GM06990 (cell line): ENCODE measurements around the gene HS3ST5.

Experiments
- DNase-seq: peaks from one replicate; pipeline ENCODE4 v3.0.0-alpha.2; 2011; ENCODE audit not compliant: insufficient read length; ENCODE audit errors: extremely low read depth
- H3K27me3 ChIP-seq: replicated peaks from 2 replicates; pipeline ENCODE4 v1.6.0; 2011; ENCODE audit warnings: low read length; ENCODE audit not compliant: control insufficient read depth, insufficient read depth
- H3K36me3 ChIP-seq: 2 replicates; pipeline ENCODE4 v1.5.1; 2011; ENCODE audit warnings: low read length; ENCODE audit not compliant: control insufficient read depth, insufficient read depth
- H3K4me3 ChIP-seq: replicated peaks from 2 replicates; pipeline ENCODE4 v1.5.1; 2011; ENCODE audit warnings: low read depth, mild to moderate bottlenecking, control low read depth, low read length
- TF ChIP-seq, protein P1 (sequence below): IDR thresholded peaks from 2 replicates; pipeline ENCODE4 v1.5.1; 2011; ENCODE audit warnings: low read length, control low read depth, mild to moderate bottlenecking, inconsistent platforms; ENCODE audit not compliant: insufficient read depth, poor library complexity, severe bottlenecking

Gene HS3ST5

DNA sequence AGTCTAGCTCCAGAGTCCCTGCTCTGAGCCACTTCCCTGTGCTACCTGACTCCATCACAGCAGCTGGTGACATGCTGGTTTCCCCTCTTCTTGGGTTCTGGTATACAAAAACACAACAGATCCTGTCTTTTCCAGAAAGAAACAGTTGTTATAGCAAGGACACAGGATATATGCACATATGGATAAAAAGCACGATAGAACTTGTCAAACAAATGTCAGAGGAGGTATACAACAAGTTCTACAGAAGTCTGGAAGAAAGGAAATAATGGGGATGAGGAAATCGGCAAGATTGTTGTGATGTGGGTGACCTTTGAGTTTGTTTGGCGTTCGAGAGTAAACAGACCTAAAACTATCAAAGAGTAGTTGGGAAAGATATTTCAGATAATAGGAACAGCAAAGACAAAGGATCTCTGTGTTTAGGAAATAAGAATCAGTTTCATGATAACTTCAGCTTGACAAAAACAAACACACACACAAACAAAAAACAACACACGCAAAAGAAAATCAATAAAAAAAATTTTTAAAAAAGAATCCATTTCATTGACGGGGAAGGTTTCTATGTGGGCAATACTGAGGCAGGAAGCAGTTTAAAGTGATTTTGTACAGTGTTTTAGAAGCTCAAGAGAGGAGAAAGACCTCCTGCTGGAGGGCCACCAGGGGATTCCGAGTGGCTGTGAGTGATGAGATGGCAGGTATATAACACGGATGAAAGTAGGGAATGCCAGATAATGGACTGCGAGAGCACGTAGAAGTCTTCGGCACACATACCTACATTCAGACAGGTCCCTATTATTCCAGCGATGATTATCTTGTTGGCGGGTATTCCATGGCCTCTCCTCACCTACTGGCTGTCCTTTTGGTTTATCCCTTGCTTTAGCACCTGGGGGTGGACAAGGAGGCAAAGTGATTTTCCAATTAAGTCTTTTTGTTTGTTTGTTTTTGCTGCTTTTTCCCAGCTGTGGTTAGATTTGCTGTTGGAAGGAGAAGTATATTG is 174.9 kb downstream of the HS3ST5 start:
- TF ChIP-seq, protein P1, sequence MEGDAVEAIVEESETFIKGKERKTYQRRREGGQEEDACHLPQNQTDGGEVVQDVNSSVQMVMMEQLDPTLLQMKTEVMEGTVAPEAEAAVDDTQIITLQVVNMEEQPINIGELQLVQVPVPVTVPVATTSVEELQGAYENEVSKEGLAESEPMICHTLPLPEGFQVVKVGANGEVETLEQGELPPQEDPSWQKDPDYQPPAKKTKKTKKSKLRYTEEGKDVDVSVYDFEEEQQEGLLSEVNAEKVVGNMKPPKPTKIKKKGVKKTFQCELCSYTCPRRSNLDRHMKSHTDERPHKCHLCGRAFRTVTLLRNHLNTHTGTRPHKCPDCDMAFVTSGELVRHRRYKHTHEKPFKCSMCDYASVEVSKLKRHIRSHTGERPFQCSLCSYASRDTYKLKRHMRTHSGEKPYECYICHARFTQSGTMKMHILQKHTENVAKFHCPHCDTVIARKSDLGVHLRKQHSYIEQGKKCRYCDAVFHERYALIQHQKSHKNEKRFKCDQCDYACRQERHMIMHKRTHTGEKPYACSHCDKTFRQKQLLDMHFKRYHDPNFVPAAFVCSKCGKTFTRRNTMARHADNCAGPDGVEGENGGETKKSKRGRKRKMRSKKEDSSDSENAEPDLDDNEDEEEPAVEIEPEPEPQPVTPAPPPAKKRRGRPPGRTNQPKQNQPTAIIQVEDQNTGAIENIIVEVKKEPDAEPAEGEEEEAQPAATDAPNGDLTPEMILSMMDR: no peak
- DNase-seq: no peak
- Histone ChIP-seq H3K27me3 (no peaks in the 10 kb centered on the region), H3K36me3 (no peaks in the 10 kb centered on the region), H3K4me3 (no peak overlapping the region)

DNA sequence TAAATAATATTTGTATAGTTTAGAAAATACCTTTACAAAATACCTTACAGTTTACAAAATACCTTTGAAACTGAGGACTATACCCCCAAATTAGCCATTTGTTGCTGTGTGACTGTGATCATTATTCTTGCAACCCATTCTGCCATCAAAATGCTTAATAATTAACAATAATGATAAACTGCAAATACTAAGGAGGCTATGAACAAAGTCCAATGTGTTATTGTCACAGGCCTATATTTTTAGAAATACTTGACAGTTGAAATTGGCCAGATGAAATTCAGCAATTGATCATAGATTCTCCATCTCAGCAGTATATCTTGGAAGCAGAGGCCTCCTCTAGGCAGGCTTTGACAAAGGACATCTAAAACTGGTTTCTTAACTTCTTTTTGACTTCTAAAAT is 178.6 kb downstream of the HS3ST5 start:
- TF ChIP-seq, protein P1: no peak
- no peak for DNase-seq
- no peak overlapping the region for H3K4me3 ChIP-seq
- H3K36me3 ChIP-seq: no peaks in the 10 kb centered on the region
- H3K27me3 ChIP-seq: no peaks in the 10 kb centered on the region

DNA sequence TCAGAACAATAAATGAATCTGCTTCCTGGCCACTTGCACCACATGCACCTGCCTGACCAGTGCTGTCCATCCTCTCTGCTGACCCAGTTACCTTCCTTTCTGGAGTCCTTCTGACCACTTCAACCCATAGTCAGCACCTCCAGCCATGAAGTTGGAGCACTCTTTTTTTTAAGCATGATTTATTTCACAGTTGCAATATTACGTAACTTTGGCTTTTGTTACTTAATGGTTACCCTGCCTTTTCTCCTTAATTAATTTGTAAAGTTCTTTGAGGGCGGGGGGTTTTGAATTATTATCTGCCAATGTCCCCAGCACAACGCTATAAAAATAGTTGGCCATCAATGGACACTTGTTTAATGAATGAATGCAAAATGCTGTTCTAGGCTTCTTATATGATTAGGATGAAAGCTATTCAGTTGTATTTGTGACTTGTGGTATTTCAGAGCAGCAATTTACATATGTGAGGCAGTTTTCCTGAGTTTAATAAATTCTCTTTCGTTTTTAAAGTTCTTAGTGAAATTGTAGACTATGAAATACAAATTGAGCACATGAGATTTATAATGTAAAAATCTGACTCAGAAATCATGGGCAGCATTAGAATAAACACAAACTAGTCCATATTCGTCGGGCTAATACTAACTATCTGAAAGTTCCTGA is 180.0 kb downstream of the HS3ST5 start:
- H3K27me3 ChIP-seq: no peaks in the 10 kb centered on the region
- no peak overlapping the region for H3K4me3 ChIP-seq
- no peaks in the 10 kb centered on the region for H3K36me3 ChIP-seq
- TF ChIP-seq, protein P1: no peak
- no peak for DNase-seq

DNA sequence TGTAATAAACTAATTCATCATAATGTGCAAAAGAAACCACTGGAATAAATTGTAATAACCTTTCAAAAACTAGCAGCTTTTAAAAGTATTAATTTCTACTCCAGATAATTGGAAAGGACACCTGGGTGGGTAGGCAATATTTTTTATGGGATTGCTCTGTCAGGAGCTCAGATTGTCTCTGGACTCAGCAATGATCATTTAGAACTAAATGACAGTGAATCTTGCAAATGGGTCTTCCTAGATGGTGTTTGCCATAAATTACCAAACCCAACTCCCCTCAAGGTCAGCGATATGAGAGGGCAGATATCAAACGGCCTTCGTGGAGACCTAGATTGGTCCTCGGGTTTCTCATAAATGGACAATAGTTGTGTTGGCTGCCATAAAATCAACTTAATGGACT is 181.9 kb downstream of the HS3ST5 start:
- DNase-seq: no peak
- TF ChIP-seq, protein P1: no peak
- H3K27me3 ChIP-seq: no peaks in the 10 kb centered on the region
- H3K36me3 ChIP-seq: no peaks in the 10 kb centered on the region
- H3K4me3 ChIP-seq: no peak overlapping the region

- DNase-seq: no peak
- H3K36me3 ChIP-seq: no peaks in the 10 kb centered on the region
- H3K4me3 ChIP-seq: no peak overlapping the region
- TF ChIP-seq, protein P1: no peak
- H3K27me3 ChIP-seq: no peaks in the 10 kb centered on the region
Measured at GRCh38 chr6:114159727-114160126, 183.1 kb downstream of the HS3ST5 start.
